Ascending aorta (tissue), 2 donors: ENCODE data around the gene GJA10. TPM values are rescaled to one million over a fixed set of nuclear protein-coding genes. Genes with fewer than 3 reads are reported as not detected.

Source experiments
- DNase-seq, 2 donors: peaks; one replicate each; pipeline ENCODE4 v3.0.0-alpha.2; 2019; ENCODE audit warnings: low spot score in 2 of 2
- H3K27ac ChIP-seq, 2 donors: fragments of 200-600 bp; sonication (generic); one replicate each; pipeline ENCODE4 v1.5.1; 2016 to 2017; ENCODE audit warnings: mild to moderate bottlenecking in 1 of 2
- H3K27me3 ChIP-seq: fragments of 200-600 bp; sonication (generic); one replicate; pipeline ENCODE4 v1.5.1; 2017
- H3K36me3 ChIP-seq, 2 donors: fragments of 200-600 bp; sonication (generic); one replicate each; pipeline ENCODE4 v1.5.1; 2016
- H3K4me1 ChIP-seq, 2 donors: fragments of 200-600 bp; sonication (generic); one replicate each; pipeline ENCODE4 v1.5.1; 2016 to 2017; ENCODE audit warnings: mild to moderate bottlenecking in 1 of 2
- H3K4me3 ChIP-seq, 2 donors: fragments of 200-600 bp; sonication (generic); one replicate each; pipeline ENCODE4 v1.5.1; 2016 to 2017; ENCODE audit warnings: mild to moderate bottlenecking in 1 of 2
- H3K9me3 ChIP-seq, 2 donors: fragments of 200-600 bp; sonication (generic); one replicate each; pipeline ENCODE4 v1.5.1; 2016
- intact Hi-C: fragments of 100-400 bp; cut with DNase I; formaldehyde crosslinking; loops from one replicate; pipeline ENCODE4 v1.15.1; 2023
- total RNA-seq: library from RNA; depleted of rRNA; stranded (reverse); fragments of >200 nt; gene quantifications from one replicate; pipeline ENCODE4 v1.1.0, GENCODE V29; 2016
- TF ChIP-seq, protein P1 (sequence below), 3 experiments: fragments of 200-600 bp in 2 of 3; fragments of 450-650 bp in 1 of 3; sonication (generic) in 2 of 3; IDR thresholded peaks; one replicate each; pipeline ENCODE4 v1.5.1; 2016 to 2019; ENCODE audit warnings: antibody characterized with exemption in 3 of 3, mild to moderate bottlenecking in 1 of 3, moderate library complexity in 1 of 3

Gene GJA10
- total RNA-seq, 1 donor from 2014 or later = not detected

GRCh38 chr6:89942601-89943000 lies 48.3 kb downstream of the GJA10 start:
- no peak overlapping the region for H3K27ac ChIP-seq

GRCh38 chr6:89944181-89944755 lies 50.0 kb downstream of the GJA10 start:
- Histone ChIP-seq H3K4me3 (no peak overlapping the region), H3K27ac (no peak overlapping the region), H3K27me3 (no peaks in the 10 kb centered on the region), H3K9me3 (no peaks in the 10 kb centered on the region), H3K36me3 (no peaks in the 10 kb centered on the region), H3K4me1 (peaks cover 0 to 15% of the 10 kb centered on the region in 2 donors)
- TF ChIP-seq, protein P1, sequence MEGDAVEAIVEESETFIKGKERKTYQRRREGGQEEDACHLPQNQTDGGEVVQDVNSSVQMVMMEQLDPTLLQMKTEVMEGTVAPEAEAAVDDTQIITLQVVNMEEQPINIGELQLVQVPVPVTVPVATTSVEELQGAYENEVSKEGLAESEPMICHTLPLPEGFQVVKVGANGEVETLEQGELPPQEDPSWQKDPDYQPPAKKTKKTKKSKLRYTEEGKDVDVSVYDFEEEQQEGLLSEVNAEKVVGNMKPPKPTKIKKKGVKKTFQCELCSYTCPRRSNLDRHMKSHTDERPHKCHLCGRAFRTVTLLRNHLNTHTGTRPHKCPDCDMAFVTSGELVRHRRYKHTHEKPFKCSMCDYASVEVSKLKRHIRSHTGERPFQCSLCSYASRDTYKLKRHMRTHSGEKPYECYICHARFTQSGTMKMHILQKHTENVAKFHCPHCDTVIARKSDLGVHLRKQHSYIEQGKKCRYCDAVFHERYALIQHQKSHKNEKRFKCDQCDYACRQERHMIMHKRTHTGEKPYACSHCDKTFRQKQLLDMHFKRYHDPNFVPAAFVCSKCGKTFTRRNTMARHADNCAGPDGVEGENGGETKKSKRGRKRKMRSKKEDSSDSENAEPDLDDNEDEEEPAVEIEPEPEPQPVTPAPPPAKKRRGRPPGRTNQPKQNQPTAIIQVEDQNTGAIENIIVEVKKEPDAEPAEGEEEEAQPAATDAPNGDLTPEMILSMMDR (IDR thresholded peaks at IDR 0.05) = no peak
- DNase-seq = no peak
- intact Hi-C loops = loop anchor here (5.0 kb wide), 1 partner anchor 353 kb away; the partner anchor contains the start of gene BACH2

More at GRCh38 chr6:89942601-89943000, 48.3 kb downstream of the GJA10 start:
- Histone ChIP-seq H3K4me1 (peaks cover 0 to 15% of the 10 kb centered on the region in 2 donors), H3K27me3 (no peaks in the 10 kb centered on the region), H3K36me3 (no peaks in the 10 kb centered on the region), H3K9me3 (no peaks in the 10 kb centered on the region), H3K4me3 (no peak overlapping the region)
- intact Hi-C loops = loop anchor here (5.0 kb wide), 1 partner anchor 355 kb away; the partner anchor contains the start of gene BACH2
- TF ChIP-seq, protein P1 (IDR thresholded peaks at IDR 0.05) = no peak
- no peak for DNase-seq

- Histone ChIP-seq H3K27me3 (no peaks in the 10 kb centered on the region), H3K4me3 (no peak overlapping the region), H3K9me3 (no peaks in the 10 kb centered on the region), H3K36me3 (no peaks in the 10 kb centered on the region), H3K4me1 (peaks cover 0 to 15% of the 10 kb centered on the region in 2 donors), H3K27ac (no peak overlapping the region)
- TF ChIP-seq, protein P1 (IDR thresholded peaks at IDR 0.05) = peak in 2 of 3 experiments; percentile 21 to 24
- DNase-seq = no peak
- intact Hi-C loops = loop anchor here (5.0 kb wide), 1 partner anchor 352 kb away; the partner anchor contains the start of gene BACH2
Measured at GRCh38 chr6:89944826-89945407, 50.6 kb downstream of the GJA10 start.

Other genes with a start within 250 kb of the GJA10 start
- gene MDN1, start 74.7 kb upstream of the GJA10 start, total RNA-seq = 12.2 TPM
- 6.7 TPM for gene CASP8AP2, start 64.6 kb upstream of the GJA10 start, total RNA-seq